ENCODE measurements around the gene AJUBA.
"Not testable (repeated sequence)": the region's sequence is repeated elsewhere in the genome, so short reads cannot be mapped to it uniquely, and the experiment has no call there.

The AJUBA gene

DNA sequence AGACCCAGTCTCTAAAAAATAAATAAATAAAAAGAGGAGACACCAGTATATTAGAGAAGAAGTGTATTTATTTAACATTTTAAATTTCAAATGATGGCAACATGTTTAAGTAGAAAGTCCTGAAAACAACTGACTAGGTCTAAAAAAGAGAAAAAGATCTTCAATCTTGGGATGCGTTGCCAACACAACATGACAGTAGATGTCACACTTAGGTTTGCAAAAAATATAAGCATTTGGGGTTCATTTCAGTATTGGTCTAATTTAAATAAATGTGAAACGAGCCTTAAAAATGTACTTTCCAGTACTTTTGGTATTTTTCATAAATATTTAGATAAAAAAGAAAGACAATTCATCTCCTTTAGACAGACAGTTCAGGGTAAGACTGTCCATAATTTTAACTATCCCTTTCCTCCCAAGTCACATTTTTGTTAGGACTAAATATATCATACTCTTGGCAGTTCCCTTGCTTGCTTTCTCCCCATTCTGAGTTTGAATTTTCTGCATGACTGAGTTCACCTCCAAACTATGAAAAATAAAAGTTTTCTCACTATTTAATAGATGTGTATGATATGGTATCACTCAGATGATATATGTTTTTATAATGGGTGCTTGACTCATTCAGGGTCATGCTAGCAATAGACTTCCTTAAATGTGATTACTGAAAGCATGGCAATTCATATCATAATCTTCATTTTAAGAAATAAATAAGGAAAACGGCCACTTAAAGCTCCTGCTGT is 23.3 kb upstream of the AJUBA start:
- no peak for DNase-seq

- DNase-seq, result not testable (repeated sequence)
These were observed 21.9 kb upstream of the AJUBA start for GRCh38 chr14:23004274-23004673.

DNA sequence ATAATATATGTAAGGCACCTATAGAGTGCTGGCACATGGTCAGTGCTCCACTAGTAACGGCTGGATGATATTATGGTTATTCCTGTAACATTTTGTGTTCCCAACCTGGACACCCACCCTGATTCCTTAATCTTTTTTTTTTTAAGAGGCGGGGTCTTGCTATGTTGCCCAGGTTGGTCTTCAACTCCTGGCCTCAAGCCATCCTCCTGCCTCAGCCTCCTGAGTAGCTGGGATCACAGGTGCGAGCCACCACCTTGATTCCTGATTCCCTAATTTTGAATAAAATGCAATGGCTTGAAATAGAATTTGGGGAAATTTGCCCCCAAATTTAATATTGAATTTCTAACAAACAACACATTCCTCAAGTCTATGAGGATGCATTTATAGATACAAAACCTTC is 20.2 kb upstream of the AJUBA start:
- no peak for DNase-seq

DNA sequence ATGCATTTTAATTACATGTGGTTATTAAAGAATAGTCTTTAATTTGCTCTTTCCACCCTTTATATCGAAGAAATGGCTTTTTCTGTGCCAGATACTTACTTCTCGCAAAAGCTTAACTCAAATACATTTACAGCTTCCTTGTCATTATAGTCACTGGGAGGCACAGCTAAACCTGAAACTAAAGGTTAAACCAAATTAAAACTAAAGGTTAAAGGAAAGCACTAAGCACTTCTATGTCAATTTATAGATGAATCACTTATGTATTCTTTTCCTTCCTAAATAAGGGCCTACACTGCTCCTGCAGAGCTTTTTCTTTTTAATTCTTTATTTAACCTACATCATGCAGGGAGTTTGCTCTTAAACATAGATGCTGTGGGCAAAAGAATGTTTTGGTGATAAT is 18.5 kb upstream of the AJUBA start:
- DNase-seq, result no peak

DNA sequence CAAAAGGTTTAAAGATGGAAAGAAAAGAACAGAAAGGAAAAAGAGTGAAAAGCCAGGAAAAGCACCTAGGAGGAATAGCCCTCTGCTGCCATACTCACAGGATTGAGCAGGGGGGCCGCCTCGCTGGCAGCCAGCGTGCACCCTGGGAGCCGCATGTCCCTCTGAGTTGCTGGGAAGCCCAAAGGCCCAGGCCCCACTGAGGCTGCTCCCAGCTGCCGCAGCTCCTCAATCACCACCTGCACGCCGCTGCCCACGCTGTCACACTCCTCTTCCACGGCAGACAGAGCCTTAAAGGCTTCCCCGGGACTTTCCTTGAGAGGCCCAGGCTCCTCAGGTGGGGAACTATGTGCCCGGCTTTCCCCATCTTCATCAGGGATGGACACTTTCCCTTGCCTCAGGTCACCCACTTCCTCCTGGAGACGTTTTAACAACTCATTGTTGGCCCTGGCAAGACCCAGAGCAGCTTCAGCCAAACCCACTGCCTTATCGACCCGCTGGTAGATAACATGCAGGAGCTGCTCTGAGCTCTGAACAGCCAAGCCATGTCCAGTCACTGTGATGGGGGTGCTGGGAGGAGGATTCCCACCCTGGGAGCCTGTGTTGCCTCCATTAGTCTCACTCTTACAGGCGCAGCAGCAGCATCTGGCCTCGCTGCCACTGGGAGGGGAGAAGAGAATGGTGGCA is 16.1 kb upstream of the AJUBA start:
- no peak for DNase-seq

GRCh38 chr14:22997676-22998323 is 15.4 kb upstream of the AJUBA start:
- no peak for DNase-seq

- DNase-seq, result peak; percentile 9
These were observed 14.7 kb upstream of the AJUBA start for GRCh38 chr14:22996768-22997654.

GRCh38 chr14:22995889-22996625 is 13.7 kb upstream of the AJUBA start:
- no peak for DNase-seq

- peak; percentile 26 for DNase-seq
These were observed 12.5 kb upstream of the AJUBA start for GRCh38 chr14:22994762-22995275.

DNA sequence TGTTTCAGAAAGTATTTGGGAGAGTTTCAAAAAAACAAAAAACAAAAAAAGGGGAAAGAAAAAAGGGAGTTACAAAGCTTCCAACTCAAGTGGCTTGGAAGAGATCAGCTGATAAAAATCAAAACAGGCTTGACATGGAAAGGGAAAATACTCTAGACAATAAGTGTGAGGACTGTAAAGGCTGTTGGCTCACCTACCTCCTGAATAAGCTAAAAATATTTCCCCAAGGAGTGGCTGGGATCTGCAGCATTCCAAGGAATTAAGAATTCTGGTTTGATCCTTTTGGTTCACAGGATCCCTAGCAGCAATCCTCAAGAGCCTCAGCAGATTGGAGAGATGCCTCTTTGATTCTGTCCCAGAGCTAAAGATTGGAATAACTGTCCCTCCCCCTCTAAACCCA is 11.2 kb upstream of the AJUBA start:
- no peak for DNase-seq

- DNase-seq, result no peak
These were observed 9.5 kb upstream of the AJUBA start for GRCh38 chr14:22991852-22992251.

DNA sequence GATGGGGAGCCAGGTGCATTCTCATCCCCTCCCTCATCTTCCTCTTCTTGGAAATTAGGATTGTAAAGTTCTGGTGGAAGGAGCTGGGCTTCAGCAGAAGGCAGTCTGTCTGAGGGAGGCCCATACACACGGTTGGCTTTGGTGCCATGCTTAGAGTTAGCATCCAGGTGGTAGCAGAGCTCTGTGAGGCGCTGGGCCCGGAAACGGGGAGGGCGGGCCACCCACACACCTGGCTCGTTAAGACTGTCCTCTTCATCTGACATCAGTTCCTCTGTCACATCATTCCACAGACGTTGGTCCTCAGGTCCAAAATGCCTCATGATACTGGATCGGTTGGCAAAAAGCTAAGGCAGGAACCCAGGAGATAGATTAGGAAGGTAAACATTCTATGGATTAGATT is 4.9 kb upstream of the AJUBA start:
- no peak for DNase-seq

- DNase-seq, result peak; percentile 28
These were observed 4.2 kb upstream of the AJUBA start for GRCh38 chr14:22986508-22987054.

DNA sequence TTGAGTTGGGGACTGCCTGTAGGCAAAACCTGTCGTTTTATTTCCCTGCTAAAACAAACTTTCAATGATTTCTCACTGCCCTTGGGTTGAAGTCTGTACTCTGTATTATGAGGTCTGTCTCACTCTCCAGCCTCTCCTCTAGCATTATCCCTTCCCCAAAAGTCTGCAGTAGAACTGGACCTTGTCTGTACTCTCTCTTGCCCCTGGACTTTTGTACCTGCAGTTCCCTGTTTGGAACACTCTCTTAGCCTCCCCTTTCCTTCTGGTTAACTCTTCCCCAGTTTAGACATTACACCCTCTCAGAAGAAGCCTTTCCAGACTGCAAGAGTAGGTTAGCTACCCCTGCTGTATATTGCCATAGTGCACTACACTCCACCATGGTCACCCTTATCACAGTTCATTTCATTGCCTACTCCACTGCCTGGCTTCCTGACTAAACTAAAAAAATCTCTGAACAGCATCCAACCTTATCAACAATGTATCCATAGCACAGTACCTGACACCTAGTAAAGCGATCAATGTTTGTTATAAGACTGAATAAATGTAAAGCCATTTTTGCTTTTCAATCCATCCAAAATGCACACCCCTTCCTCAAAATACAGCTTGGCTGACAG is 3.6 kb upstream of the AJUBA start:
- no peak for DNase-seq

- no peak for DNase-seq
These were observed 2.8 kb upstream of the AJUBA start for GRCh38 chr14:22984959-22985658.

GRCh38 chr14:22981876-22982476 is 375 bp downstream of the AJUBA start:
- DNase-seq, result no peak

- DNase-seq, result no peak
These were observed 1.1 kb downstream of the AJUBA start for GRCh38 chr14:22981090-22981875.

DNA sequence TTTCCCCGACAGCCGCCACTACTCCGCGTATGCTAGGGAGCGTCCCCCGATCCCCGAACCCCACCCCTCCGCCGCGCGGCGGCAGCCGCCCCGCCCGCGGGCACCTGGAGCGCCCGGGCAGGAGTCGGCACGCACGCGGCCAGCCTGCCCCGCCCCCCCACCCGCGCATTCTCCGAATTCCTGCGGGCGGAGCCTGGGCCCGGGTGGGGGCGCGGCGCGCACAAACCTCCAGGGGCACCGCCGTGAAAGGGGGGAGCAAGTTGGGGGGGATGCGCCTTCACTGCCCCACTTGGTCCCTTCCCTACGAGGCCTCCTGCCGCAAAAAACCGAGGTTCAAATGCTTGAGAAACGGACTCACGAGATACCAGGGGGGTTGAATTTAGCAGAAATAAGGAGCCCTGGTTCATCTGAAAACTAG is 1.7 kb downstream of the AJUBA start:
- DNase-seq, result no peak

DNA sequence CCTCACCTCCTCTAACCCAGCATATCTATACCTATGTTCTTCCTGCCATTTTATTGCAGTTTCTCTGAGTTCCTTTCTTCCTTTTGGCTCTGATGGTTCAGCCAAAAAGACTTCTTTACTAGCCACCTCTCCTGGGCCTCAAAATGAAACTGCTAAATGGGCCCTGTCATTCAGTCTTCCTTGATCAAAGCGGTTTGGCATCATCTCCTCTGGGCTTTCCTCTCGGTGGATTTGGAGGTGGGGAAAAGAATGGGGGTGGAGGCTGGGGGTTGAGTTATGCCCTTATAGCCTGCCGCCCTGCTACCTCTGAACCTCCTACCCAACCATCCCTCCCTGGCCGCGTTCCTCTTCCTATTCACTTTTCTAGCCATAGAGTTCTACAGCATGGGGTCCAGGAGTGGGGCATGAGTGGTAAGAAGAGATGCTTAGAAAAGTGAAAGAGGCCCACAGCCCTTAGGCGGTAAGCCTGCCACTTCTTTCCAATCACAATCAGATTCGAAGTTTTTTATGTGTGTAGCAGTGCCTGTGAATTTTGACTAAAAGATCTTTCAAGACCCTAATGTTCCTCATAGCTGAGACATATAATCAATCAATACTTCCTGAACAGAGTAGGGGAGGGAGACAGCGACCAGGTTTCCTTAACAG is 2.5 kb downstream of the AJUBA start:
- DNase-seq, result no peak

Data from GF-D8 (cell line).